ENCODE results near the gene PHF1.

- TF ChIP-seq CTCF (IDR thresholded peaks at IDR 0.05) (no peak), POLR2A (IDR thresholded peaks at IDR 0.05) (no peak), POLR2AphosphoS5 (IDR thresholded peaks at IDR 0.05) (no peak)
Observed at GRCh38 chr6:33433544-33434191, 22.9 kb downstream of the PHF1 start.

Measured in prostate gland (tissue), 2 donors.